HG02970 (cell line): ENCODE data around the gene NEURL4.

Experiments
- ATAC-seq: cut with Tn5 transposase; IDR thresholded peaks from one replicate; pipeline ENCODE4 v1.9.1; 2021; ENCODE audit warnings: mild to moderate bottlenecking, moderate library complexity, moderate number of reproducible peaks; ENCODE audit not compliant: unreplicated experiment, low FRiP score

Gene NEURL4

DNA sequence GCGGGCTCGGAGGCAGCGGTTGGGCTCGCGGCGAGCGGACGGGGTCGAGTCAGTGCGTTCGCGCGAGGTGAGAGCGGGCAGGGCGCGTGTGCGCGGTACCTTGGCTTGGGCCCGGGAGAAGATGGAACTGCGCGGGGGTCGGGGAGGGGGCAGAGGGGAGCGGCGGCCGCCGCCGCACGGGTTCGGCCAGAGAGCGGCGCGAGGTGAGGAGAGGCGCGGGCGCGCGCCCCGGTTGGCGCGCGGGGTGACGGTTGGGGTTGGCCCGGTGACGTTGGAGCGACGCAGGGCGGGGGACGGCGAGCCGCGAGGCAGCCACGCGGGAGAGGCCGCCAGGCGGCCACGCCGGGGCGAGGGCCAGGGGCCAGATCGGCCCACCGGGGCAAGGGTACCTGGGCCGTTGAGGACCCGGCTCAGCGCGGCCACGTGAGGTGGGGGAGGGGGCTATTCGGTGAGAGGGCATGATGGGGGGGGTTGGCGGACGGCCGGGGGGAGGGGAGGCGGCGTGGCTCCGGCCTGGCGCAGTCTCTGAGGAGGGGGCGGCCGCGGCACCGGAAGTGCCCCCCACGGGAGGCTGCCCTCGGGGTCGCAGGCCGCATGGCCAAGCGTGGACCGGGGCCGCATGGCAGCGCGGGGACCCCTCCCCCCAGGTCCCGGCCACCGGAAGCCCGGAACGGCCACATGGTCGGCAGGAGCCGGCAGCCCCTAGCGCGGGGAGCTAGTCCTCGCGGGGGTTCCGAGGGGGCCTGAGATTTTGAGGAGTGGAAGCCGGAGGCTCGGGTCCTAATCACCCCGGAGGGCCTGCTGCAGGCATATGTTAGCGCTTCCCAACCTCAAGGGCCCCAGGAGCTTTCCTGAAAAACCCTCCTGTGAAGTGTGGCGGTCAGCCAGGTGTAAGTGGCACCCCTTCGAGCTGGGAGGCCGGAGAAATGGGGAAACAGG lies 21.2 kb downstream of the NEURL4 start:
- ATAC-seq, result peak; percentile 1

DNA sequence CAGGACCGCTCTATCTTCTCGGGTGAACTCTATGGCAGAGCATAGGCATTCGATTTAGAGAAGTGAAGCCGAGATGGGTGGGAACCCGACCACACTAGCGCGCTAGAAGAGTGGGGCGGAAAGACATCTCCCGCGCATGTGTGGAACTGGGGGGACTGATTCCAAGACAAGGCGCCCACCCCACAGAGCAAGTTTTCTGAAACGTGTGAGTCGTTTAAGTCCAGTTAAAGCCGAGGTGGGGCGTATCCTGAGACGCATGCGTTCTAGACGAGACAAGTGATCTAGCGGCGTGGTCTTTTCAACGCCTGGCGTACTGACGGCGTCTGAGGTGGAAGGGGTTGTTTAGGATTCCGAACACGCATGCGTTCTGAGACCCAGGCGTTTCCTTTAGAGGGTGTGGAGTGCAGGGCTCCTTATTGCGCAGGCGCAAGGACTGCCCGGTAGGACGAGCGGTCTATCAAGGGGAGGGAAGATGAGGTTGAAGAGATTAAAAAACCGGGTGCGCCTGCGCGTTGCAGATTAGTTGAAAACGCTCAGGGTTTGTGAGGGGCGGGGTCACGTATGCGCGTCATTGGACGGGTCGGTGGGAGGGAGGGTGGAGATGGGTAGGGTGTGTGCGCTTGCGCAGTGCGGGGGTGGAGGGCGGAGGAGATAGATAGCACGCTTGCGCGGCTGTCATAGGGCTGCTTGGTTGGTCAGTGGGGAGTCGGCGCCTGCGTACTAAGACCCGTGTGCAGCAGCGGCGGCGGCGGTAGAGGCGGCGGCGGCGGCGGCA lies 22.0 kb downstream of the NEURL4 start, which contains the start of gene EIF5A:
Gene EIF5A, plus strand, starts transcription at position 718 of the 775 bp plus-strand sequence. CDS start 2,008 bp downstream, outside the sequence.
- ATAC-seq, result peak; percentile 68

DNA sequence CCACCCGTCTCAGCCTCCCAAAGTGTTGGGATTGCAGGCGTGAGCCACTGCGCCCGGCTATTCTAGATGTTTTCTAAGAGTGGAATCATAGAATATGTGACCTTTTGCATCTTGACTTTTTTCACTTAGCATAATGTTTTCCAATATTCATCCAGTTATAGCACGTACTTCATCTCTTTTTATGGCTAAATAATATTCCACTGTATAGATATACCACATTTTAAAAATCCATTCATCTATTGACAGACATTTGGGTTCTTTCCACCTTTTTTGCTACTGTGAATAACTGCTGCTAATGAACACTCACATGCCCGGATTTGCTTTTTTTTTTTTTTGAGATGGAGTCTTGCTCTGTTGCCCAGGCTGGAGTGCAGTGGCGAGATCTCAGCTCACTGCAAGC lies 25.0 kb downstream of the NEURL4 start:
- no peak for ATAC-seq

DNA sequence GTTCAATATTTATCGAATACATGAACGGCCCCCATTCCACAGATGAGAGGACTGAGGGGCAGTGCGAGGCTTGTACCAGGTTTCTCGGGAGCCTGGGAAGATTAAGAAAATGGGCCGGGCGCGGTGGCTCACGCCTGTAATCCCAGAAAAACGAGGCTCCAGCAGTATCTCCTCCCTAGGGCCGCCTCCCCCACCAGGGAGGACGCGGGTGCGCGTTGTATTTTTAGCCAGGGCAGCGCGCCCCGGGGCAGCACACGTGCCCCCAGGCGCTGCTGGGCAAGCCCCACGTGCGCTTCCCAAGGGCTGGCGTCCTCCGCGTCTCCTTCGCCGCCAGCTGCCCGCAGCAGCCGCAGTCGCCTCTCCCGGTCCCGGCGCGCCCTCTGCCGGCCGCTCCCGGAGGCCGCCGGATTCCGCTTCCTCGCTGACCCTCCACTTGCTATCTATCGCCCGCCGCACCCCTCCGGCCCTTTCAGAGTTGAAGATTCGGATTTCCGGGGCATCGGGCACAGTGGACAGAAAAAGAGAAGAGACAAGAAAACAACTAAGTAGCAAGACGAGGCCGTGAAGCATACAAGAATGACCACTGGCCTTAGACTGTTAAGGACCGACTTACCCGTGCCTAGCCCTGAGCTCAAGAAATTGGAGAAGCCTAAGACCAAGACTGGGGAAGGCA lies 32.8 kb downstream of the NEURL4 start:
- no peak for ATAC-seq

DNA sequence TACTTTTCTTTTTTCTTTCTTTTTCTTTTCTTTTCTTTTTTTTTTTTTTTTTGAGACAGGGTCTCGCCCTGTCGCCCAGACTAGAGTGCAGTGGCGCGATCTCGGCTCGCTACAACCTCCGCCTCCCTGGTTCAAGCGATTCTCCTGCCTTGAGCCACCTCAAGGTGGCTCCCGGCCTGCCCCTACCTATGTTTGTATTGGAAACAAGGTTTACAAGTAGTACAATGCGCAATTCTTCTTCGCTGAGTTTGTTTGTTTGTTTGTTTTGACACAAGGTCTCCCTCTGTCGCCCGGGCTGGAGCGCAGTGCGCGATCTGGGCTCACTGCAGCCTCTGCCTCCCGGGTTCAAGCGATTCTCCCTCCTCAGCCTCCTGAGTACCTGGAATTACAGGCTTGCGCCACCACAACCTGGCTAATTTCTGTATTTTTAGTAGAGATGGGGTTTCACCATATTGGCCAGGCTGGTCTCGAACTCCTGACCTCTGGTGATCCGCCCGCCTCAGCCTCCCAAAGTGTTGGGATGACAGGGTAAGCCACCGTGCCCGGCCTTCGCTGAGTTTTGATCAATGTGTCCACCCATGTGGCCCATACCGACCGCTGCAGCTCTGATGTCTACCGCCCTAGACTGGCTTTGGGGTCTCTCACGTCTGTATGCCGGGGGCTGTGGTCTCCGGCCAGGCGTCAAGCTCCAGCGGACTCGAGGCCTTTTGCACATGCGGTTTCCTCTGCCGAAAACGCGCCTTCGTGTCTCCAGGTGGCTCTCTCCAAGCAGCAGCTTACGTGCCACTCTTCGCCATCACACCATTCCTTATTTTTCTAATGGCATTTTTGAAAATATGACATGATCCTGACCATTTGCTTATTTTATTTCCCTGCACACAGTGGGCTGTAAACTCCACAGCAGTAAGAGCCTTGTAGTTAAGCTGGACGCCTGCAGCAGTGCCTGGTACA lies 33.6 kb downstream of the NEURL4 start:
- ATAC-seq, result no peak

DNA sequence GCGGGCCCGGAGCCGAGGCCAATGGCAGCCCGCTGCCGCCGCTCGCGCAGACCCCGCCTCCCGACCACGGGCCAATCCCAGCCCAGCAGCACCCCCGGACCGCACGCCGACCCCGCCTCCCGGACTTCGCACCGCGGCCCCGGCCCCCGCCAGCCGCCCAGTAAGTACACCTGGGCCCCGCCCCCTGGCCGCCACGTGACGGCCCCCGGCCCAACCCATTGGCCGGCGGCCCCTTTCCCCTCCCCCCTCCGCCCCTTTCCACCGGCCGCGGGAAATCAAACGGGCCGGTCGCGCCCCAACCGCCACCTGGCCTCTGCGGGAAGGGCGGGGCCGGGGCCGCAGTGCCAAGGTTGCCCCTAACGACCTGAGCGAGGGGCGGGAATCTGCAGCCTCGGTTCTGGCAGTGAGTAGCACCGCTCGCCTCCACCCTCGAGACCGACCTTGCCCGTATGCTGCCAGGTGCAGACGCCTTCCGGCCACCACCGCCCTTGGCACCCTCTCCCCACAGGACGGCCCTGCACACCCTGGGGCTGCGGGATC lies 34.5 kb downstream of the NEURL4 start, which contains the start of gene YBX2:
Gene YBX2, minus strand, starts transcription at position 26 of the 540 bp plus-strand sequence. CDS start 139 bp downstream, outside the sequence.
- ATAC-seq, result no peak

DNA sequence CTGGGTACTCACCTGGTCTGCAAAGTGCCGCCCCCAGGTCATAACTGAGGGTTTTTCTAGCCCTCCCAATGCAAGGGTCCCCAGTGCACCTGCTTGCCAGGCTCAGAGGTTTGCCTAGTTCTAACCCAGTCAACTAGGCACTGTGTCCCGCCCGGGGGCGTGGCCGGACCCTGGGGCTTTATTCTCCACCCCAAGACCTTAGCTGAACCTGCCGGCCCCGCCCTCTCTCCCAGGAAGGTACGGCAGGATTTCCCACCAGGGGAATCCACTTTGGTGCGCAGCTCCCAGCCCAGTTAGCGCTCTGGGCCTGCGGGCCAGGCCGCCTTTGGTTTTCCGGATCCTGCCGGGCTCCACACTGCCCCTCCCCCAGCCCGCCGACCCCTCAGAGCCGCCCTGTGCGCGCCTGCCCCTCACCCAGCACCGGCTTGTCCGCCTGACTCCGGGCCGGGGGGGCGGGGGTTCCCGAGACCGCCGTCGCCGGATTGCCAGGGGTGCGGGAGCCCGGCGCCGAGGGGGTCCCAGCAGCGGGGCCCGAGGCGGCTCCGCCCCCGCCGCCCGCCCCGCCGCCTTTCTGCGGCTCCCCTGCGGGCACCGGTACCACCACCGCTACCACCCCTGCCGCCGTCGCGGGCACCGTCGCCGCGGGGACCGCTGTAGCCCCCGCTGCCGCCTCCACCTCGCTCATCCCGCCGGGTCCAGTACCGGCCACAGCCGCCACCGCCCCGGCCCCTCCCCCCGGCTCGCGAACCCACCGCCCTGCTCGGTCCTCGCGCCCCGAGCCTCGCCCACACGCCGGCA lies 35.1 kb downstream of the NEURL4 start:
- no peak for ATAC-seq

DNA sequence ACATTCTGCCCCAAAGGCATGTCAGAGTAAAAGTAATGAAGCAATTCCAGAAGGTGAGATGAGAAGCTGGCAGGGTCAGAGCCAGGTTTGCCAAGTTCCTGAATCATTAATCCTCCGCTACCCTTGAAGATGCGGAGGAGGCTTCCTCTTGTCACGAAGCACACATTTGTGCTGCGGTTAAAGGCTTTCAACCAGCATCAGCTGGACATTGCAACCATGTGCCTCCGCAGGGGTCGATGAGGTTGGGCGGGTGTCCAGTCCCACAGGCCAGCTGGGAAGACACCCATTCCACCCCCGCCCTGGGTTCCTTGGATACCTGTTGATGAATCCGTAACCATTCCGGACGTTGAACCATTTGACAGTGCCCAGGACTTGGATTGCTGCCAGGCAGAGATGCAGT lies 36.0 kb downstream of the NEURL4 start:
- no peak for ATAC-seq

DNA sequence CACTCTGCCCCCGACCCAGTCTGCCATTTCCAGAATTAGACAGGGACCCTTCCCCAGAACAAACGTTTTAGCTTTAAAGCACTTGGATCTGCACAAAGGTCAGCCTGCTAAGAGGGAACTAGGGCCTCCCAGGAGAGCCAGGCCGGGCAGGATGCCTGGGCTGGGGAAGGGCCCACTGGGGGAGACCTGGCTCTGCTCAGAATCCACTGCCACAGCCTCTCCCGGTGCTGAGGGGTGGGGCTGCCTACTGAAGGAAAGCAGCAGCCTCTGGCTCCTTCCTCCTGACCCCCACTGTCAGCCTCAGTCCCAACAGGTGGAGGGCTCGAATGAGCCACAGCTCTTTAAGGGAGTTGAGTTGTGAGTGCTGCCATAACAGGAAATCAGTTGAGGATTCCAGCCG lies 36.4 kb downstream of the NEURL4 start:
- no peak for ATAC-seq

DNA sequence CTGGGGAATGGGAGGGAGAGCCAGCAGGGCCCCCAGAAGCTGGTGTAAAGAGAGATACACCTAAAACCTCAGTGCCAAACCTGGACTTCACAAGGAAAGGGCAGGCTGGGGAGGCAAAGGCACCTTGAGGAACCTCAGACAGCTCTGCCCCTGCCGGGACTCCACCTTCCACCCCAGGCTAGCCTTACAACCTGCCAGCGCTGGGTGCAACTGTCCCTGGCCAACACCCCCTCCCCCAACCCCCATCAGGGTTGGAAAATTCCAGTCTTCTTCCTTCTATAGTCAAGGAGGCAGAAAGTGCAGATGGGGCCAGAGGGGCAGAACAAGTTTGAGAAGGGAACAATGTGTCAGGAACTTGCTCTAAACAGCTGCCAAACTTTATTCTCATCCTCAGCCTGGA lies 36.9 kb downstream of the NEURL4 start:
- no peak for ATAC-seq

DNA sequence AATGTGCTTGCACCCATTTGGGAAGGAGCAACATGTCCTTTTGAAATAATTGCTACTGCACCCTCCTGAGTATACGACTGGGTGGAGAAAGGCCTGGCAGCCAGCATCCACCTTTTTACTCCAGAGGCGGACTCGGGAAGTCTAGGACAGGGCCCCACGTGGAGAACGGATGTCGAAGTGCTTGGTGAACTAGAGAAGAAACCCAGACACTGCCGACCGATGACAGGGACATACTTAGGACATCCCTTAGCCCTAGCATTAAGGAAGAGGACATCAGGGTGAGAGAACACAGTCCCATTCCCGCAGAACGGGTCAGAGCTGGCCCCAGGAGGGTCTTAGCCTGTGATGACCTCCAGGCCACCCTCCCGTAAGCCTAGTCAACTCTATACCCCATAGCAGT lies 38.5 kb downstream of the NEURL4 start:
- ATAC-seq, result no peak

DNA sequence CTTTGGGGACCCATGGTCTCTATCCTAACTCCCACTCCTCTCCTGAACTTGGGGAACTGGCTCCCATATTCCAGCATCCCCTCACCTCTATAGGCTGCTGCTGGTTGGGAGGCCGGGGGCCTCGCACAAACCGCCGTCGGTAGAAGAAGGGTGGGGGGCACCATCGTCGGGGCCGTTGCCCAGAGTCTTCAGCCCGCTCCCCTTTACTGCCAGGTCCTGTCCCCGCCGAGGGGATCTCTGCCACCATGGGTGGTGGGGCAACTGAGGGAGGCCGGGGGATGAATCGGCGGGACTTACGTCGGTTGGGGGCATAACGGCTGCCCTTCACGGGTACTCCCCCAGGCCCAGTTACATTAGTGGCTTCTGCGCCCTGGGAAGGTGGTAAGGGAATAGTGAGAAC lies 39.0 kb downstream of the NEURL4 start:
- ATAC-seq, result no peak

DNA sequence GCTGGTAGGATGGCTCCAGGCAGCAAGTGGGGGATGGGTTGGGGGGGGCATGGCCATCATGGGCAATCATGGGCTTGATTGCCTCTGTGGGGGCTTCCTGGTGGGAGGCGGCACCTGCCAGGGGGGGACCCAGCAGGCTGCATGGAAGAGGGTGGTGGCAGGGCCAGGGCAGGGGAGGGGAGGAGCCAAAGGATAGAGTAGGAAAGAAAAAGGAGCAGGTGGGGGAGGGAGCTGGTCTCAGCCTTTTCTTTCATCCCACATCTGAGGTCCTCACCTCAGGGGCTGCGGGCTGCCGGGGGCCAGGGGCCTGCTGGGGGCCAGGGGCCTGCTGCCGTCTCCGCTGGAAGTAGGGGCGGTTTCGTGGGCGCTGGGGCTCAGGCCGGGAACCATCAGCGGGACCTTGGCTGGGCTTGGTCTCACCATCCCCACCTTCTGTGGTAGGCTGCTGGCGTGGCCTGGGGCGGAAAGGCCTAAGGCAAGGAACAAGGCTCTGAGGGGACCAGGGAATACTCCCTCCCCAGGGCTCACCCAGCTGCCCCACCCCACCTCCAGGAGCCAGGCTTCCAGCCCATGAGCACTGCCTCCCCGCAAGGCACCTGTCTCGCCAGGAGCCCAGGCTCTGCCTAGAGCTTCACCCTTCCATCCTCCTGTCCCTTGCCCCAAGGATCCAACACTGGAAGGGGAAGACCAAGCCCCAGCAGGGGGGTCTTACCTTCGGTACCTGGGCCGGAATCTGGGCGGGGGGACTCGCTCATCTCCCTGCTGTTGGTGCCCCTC lies 39.7 kb downstream of the NEURL4 start:
- ATAC-seq, result no peak

DNA sequence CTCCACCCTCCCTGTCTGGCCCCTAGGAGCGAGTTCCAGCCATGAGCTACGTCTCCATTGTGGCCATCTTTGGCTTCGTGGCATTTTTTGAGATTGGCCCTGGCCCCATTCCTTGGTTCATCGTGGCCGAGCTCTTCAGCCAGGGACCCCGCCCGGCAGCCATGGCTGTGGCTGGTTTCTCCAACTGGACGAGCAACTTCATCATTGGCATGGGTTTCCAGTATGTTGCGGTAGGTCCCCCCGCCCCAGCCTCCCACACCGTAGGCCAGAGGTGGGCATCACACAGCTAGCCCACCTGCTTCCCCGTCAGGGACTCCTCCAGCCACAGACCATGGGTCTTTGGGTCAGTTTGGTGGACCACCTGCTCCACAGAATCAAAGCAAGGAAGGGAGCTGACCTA lies 43.5 kb downstream of the NEURL4 start:
- no peak for ATAC-seq

DNA sequence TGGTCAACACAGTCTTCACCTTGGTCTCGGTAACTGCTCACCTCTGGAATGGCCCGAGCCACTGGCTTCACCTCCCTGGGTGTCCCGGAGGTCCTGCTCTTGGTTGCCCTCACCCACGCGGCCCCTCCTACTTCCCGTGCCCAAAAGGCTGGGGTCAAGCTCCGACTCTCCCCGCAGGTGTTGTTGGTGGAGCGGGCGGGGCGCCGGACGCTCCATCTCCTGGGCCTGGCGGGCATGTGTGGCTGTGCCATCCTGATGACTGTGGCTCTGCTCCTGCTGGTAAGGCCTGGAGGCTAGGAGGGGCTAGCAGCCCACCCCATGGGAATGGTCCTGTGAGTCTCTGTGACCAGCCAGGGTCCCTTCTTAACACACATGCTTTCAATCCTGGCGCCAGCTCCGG lies 44.2 kb downstream of the NEURL4 start:
- no peak for ATAC-seq

DNA sequence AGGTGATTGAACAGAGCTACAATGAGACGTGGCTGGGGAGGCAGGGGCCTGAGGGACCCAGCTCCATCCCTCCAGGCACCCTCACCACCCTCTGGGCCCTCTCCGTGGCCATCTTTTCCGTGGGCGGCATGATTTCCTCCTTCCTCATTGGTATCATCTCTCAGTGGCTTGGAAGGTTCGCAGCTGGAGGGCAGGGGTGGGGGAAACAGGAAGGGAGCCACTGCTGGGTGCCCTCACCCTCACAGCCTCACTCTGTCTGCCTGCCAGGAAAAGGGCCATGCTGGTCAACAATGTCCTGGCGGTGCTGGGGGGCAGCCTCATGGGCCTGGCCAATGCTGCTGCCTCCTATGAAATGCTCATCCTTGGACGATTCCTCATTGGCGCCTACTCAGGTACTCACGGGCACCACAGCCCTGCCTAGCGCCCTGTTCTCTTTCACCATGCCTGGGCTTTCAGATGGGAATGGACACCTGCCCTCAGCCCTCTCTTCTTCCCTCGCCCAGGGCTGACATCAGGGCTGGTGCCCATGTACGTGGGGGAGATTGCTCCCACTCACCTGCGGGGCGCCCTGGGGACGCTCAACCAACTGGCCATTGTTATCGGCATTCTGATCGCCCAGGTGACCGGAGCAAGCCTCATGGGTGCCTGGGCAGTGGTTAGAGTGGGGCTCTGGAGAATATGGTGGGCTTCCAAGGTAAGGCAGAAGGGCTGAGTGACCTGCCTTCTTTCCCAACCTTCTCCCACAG lies 45.5 kb downstream of the NEURL4 start:
- no peak for ATAC-seq

DNA sequence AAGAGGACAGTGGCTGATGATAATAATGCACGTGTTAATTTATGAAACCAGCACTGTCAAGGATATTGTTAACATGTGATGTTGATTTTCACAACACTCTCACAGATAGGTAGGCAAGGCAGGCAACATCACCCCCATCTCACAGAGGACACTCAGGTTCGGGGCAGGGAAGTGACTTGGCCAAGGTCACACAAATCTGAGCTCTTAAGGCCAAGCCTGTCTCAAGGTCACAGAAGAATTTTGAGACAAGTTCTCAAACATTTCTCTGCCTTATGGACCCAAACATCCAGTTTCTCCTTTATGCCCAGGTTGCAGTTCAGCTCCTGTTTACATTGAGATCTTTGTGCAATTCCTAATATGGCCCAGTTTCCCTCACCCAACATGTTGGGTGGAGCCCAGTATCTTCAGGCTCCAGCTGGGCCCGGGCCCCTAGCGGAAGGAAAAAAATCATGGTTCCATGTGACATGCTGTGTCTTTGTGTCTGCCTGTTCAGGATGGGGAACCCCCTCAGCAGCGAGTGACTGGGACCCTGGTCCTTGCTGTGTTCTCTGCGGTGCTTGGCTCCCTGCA lies 46.3 kb downstream of the NEURL4 start:
- ATAC-seq, result no peak
